Epithelial cell of proximal tubule (primary cell): ENCODE measurements around the gene SLC7A5. TPM values are rescaled to one million over a fixed set of nuclear protein-coding genes. Genes with fewer than 3 reads are reported as not detected.

Experiments used
- DNase-seq: peaks from one replicate; pipeline ENCODE4 v3.0.0-alpha.2; 2011; ENCODE audit warnings: low read depth
- H3K4me3 ChIP-seq: 2 replicates; pipeline ENCODE4 v1.5.1; 2011; ENCODE audit warnings: low read depth, mild to moderate bottlenecking, low read length
- total RNA-seq: library from RNA; depleted of rRNA; stranded (reverse); fragments of >200 nt; gene quantifications from 2 replicates; pipeline ENCODE4 v1.2.3, GENCODE V29; 2015
- TF ChIP-seq, protein P1 (sequence below): conservative IDR thresholded peaks from 2 replicates; pipeline ENCODE4 v1.5.1; 2012; ENCODE audit warnings: low read depth, mild to moderate bottlenecking, low read length

The SLC7A5 gene
- total RNA-seq, 1 donor from 2014 or later = 55.1 TPM

DNA sequence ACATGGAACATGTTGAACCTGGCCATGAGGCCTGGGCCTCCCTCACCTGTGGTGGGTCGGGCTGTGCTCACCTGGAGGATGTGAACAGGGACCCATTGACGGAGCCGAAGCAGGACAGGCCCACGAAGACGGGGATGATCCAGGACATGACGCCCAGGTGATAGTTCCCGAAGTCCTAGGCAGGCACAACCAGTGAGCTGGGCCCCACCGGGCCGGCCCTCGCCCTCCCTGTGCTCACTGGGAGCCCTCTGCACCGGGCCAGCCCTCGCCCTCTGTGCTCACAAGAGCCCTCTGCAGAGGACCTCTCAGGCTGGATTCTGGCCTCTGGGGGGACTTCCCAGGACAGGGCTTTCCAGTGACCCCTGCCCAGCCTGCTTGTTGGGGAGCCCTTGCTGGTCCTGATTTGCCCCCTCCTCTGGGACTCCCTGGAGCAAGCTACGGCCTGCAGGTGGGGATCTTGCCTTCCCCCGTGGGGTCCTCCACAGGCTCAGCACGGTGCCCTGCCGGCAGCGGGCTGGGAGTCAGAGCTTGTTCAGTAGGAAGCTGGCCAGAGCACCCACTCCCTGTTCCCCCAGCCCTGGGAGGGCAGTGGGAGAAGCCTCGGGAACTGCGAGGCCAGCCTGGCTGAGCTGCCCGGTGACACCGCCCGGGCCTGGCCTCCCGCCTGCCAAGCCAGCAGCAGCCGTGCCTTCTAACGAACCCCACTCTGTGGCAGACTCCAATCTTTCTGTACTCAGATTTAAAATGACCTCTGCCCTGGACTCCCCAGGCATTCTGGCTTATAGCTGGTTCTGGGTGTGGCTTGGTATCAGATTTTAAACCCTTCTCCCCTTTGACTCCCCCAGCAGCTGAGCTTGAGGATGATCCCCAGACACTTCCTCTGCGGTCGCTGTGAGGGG is 30.4 kb downstream of the SLC7A5 start:
- TF ChIP-seq, protein P1, sequence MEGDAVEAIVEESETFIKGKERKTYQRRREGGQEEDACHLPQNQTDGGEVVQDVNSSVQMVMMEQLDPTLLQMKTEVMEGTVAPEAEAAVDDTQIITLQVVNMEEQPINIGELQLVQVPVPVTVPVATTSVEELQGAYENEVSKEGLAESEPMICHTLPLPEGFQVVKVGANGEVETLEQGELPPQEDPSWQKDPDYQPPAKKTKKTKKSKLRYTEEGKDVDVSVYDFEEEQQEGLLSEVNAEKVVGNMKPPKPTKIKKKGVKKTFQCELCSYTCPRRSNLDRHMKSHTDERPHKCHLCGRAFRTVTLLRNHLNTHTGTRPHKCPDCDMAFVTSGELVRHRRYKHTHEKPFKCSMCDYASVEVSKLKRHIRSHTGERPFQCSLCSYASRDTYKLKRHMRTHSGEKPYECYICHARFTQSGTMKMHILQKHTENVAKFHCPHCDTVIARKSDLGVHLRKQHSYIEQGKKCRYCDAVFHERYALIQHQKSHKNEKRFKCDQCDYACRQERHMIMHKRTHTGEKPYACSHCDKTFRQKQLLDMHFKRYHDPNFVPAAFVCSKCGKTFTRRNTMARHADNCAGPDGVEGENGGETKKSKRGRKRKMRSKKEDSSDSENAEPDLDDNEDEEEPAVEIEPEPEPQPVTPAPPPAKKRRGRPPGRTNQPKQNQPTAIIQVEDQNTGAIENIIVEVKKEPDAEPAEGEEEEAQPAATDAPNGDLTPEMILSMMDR = no peak

DNA sequence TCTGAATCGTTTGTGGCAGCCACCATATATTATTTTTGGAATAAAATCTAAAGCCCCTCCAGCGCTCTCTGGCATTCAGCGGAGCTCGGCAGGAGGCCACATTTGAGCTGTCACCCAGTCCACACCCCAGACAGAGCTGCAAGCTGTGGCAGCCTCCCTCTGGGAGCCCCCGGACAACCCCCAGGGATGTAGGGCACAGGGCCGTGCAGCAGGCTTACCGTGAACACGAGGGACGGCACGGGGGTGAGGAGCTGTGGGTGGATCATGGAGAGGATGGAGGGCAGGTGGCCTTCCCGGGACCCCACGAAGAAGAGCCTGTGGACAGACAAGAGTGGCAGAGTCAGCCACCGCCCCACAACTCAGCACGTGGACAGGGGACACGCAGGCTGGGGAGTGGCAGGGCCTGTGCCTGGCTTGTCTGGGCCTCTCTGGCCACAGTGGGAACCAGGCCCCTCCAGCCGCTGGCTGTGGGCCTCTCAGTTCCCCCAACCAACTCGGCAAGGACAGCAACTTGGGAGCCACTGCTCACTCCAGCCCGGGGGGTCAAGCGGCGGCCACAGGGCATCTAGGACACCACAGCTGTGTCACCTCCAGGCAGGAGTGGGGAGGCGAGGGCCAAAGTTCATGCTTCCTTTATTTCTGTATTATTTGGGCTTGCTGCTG is 31.5 kb downstream of the SLC7A5 start:
- TF ChIP-seq, protein P1 = no peak
- no peak for DNase-seq
- H3K4me3 ChIP-seq = no peak overlapping the region

More for the DNA sequence above, 30.4 kb downstream of the SLC7A5 start:
- DNase-seq = no peak
- no peak overlapping the region for H3K4me3 ChIP-seq

DNA sequence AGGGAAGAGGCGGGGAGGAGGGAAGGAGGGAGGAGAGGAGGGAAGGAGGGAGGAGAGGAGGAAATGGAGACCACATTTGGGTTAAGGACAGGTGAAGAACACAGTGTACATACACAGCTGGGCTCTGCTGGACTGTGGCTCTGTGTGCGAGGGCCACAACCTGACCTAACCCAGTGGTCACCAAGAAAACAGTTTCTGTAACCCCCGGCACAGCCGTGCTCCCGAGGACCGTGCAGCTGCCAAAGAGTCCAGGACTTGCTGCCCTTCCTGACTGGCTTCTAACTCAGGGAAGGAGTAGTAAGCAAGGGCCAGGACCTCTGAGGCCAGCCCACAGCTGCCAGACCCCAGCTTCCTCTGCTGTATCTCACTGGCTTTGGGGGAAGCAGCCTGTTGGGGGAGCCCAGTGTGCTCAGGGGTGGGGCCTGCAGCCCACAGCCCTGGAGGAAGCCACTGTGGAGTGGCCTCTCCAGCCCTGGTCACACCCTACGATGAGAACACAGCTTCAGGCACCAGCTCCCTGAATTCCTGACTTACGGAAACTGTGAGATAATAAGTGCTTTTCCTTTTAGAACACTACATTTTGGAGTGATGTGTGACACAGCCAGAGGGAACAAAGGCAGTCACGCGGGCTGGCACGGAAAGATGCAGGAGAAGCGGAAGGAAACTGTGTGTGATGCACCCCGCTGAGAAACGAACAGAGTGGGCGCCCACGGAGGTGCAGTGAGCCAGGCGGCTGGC is 32.3 kb downstream of the SLC7A5 start:
- TF ChIP-seq, protein P1 = no peak
- H3K4me3 ChIP-seq = no peak overlapping the region
- DNase-seq = no peak

DNA sequence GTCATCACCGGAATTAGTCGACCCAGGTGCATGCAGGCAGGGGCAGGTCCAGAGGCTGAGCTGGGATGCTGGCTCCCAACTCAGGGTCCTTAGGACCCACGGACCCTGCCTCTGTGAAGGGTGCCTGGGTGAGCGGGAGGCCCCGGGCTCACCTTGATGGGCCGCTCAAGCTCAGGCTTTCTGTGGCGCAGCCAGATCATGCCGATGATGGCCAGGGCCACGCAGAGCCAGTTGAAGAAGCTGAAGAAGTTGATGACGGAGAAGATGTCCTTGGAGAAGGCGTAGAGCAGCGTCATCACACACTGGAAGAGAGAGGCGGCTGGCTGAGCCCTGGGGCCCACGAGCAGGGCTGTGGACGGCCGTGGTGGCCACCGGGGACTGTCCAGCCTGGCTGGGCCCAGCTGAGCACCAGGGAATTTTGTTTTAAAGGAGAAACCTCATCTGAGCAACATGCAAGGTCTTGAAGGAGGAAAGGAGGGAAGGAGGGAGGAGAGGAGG is 32.9 kb downstream of the SLC7A5 start:
- DNase-seq = no peak
- no peak overlapping the region for H3K4me3 ChIP-seq
- TF ChIP-seq, protein P1 = no peak

DNA sequence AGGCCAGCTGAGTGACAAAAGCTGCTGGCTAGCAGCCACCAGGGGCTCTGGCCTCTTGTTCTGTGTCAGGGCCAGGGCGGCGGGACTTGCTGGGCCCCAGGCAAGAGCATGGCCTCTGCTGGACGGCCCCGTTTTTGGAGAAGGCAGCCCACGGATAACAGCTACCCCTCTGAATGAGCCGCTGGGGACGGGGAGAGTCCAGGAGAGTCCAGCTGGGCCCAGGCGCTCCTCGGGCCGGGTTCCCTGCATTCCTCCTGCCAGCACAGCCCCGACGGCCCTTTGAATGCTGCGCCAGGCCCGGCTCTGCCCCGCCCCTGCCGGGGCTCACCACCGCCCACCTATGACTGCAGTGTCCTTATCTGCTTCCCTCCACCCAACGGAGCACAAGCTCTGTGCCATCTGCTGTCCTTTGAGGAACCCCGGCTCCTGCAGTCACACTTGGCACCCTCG is 33.4 kb downstream of the SLC7A5 start:
- TF ChIP-seq, protein P1 = no peak
- DNase-seq = no peak
- no peak overlapping the region for H3K4me3 ChIP-seq

DNA sequence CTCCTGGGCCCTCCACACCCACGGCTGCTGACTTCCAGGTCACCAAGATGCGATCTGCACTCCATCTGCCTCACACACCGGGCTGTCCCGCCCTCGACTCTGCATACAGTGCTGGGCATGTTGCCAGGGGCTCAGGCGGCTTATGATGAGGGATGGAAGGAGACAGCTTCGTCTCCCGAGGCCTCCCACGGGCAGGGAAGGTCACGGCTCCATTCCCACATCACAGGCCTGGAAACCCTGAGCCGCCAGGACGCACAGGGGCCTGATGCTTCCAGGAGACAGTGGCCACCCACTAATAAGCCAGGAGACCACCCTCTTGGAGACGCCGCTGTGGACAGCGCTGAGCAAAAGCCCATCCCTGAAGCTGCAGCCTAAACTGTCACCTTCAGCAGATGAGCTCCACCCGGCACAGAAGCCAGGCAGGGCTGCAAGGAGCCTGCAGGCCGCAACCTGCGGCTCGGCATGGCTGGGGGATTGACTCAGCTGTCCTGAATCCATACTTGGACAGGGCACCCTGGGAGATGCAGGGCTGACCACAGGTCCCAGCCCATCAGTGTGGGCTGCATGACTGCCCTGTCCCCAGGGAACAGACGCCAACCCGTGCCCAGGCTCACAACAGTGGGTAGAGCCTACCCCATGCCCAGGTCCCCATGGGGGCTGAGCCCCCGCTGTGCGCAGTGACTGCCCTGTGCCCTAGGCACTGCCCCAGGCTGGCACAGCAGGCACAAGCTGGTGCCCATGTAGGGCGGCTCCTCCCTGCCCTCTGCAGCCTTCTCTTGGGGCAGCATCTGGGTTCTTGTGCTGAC is 34.4 kb downstream of the SLC7A5 start:
- no peak for DNase-seq
- TF ChIP-seq, protein P1 = no peak
- H3K4me3 ChIP-seq = no peak overlapping the region
